Ascending aorta (tissue), 2 donors: ENCODE results near the gene SPTBN1. TPM values are rescaled to one million over a fixed set of nuclear protein-coding genes. Genes with fewer than 3 reads are reported as not detected.

ENCODE experiments used
- DNase-seq, 2 donors: peaks; one replicate each; pipeline ENCODE4 v3.0.0-alpha.2; 2019; ENCODE audit warnings: low spot score in 2 of 2
- H3K27ac ChIP-seq, 2 donors: fragments of 200-600 bp; sonication (generic); one replicate each; pipeline ENCODE4 v1.5.1; 2016 to 2017; ENCODE audit warnings: mild to moderate bottlenecking in 1 of 2
- H3K27me3 ChIP-seq: fragments of 200-600 bp; sonication (generic); one replicate; pipeline ENCODE4 v1.5.1; 2017
- H3K36me3 ChIP-seq, 2 donors: fragments of 200-600 bp; sonication (generic); one replicate each; pipeline ENCODE4 v1.5.1; 2016
- H3K4me1 ChIP-seq, 2 donors: fragments of 200-600 bp; sonication (generic); one replicate each; pipeline ENCODE4 v1.5.1; 2016 to 2017; ENCODE audit warnings: mild to moderate bottlenecking in 1 of 2
- H3K4me3 ChIP-seq, 2 donors: fragments of 200-600 bp; sonication (generic); one replicate each; pipeline ENCODE4 v1.5.1; 2016 to 2017; ENCODE audit warnings: mild to moderate bottlenecking in 1 of 2
- H3K9me3 ChIP-seq, 2 donors: fragments of 200-600 bp; sonication (generic); one replicate each; pipeline ENCODE4 v1.5.1; 2016
- intact Hi-C: fragments of 100-400 bp; cut with DNase I; formaldehyde crosslinking; loops from one replicate; pipeline ENCODE4 v1.15.1; 2023
- total RNA-seq: library from RNA; depleted of rRNA; stranded (reverse); fragments of >200 nt; gene quantifications from one replicate; pipeline ENCODE4 v1.1.0, GENCODE V29; 2016
- TF ChIP-seq, protein P1 (sequence below), 3 experiments: fragments of 200-600 bp in 2 of 3; fragments of 450-650 bp in 1 of 3; sonication (generic) in 2 of 3; IDR thresholded peaks; one replicate each; pipeline ENCODE4 v1.5.1; 2016 to 2019; ENCODE audit warnings: antibody characterized with exemption in 3 of 3, mild to moderate bottlenecking in 1 of 3, moderate library complexity in 1 of 3

The SPTBN1 gene
- total RNA-seq, 1 donor from 2014 or later: 246 TPM

DNA sequence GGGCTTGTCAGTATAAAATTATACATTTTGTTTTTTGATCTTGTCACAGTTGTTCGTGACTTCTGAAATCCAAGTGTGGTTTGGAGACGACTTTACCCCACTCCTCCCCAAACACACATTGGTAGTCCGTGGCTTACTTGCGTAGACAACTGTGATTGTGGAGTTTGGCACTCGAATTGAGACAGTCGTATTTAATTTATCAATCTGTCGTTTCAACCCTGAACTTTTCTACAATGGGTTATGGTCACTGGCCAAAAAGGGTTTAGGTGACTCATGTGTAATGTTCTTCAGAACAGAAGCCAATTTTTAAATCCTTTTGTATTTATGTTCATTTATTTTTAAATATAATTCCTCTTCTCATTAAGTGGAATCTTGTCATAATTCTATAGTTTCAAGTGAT is 129.9 kb downstream of the SPTBN1 start:
- Histone ChIP-seq H3K9me3 (no peaks in the 10 kb centered on the region), H3K4me3 (no peak overlapping the region), H3K36me3 (no peaks in the 10 kb centered on the region), H3K27me3 (no peaks in the 10 kb centered on the region), H3K4me1 (peaks cover 4 to 28% of the 10 kb centered on the region in 2 donors), H3K27ac (no peak overlapping the region)
- TF ChIP-seq, protein P1, sequence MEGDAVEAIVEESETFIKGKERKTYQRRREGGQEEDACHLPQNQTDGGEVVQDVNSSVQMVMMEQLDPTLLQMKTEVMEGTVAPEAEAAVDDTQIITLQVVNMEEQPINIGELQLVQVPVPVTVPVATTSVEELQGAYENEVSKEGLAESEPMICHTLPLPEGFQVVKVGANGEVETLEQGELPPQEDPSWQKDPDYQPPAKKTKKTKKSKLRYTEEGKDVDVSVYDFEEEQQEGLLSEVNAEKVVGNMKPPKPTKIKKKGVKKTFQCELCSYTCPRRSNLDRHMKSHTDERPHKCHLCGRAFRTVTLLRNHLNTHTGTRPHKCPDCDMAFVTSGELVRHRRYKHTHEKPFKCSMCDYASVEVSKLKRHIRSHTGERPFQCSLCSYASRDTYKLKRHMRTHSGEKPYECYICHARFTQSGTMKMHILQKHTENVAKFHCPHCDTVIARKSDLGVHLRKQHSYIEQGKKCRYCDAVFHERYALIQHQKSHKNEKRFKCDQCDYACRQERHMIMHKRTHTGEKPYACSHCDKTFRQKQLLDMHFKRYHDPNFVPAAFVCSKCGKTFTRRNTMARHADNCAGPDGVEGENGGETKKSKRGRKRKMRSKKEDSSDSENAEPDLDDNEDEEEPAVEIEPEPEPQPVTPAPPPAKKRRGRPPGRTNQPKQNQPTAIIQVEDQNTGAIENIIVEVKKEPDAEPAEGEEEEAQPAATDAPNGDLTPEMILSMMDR (IDR thresholded peaks at IDR 0.05): no peak
- DNase-seq: no peak
- intact Hi-C loops: no loop called here

DNA sequence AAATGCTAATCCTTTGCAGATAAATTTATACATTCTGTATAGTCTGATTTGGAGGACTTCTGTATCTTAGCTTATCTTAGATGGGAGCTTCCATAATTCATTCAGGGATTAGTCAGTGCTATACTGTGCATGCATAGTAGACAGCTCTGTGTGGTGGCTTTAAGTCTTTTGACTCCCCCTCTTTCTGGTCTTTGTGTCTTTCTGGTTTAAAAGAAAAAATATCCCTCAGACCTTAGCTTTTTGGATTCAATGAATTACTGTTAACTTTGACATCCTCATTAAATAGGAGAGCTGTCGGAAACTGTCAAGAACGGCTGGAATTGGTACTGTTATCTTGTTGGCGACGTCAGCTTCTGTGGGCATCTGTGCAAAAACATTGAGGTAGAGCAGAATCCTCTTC is 130.4 kb downstream of the SPTBN1 start:
- no peaks in the 10 kb centered on the region for H3K36me3 ChIP-seq
- no peaks in the 10 kb centered on the region for H3K9me3 ChIP-seq
- TF ChIP-seq, protein P1 (IDR thresholded peaks at IDR 0.05): no peak
- intact Hi-C loops: no loop called here
- H3K4me1 ChIP-seq: peaks cover 4 to 28% of the 10 kb centered on the region in 2 donors
- H3K27ac ChIP-seq: no peak overlapping the region
- no peak overlapping the region for H3K4me3 ChIP-seq
- H3K27me3 ChIP-seq: no peaks in the 10 kb centered on the region
- no peak for DNase-seq

DNA sequence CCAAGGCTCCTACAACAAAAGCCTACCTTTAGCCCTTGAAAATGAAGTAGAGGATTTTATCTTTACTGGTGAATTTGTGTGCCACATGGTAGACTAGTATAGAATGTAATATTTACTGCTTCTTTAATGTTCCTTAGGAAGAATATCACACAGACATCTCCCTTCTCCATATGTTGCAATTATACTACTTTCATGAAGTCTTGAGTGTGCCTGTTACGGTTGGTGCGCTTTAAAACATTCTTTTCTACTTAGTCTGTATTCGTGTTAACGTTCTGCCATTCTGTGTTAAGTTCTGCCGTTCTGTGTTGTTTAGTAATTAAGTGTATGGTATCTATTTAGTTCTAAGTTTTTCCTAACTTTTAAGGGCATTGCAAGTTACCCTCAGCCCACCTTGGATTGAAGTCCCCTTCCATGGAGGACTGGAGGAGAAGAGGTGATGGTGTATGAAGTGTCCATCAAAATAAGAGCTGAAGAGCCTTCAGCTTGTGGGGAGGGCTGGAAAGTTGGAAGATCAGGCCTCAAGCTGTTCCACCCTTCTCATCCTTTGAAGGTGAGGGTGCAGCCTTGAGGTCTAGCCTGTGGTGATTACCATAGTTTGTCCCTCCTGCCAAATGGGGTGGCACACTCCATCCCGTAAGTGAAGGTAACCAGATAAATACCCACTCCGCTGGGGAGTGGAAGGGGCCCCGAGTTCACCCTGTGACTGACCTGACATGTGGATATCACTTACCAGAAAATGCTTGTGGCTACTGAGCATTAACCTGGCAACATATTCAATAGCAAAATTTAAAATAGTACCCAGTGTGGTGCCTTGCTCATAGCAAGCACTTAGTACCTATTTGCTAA is 131.3 kb downstream of the SPTBN1 start:
- DNase-seq: no peak
- Histone ChIP-seq H3K27me3 (no peaks in the 10 kb centered on the region), H3K4me1 (peaks cover 4 to 25% of the 10 kb centered on the region in 2 donors), H3K9me3 (no peaks in the 10 kb centered on the region), H3K4me3 (no peak overlapping the region), H3K36me3 (no peaks in the 10 kb centered on the region), H3K27ac (no peak overlapping the region)
- TF ChIP-seq, protein P1 (IDR thresholded peaks at IDR 0.05): no peak
- intact Hi-C loops: no loop called here

DNA sequence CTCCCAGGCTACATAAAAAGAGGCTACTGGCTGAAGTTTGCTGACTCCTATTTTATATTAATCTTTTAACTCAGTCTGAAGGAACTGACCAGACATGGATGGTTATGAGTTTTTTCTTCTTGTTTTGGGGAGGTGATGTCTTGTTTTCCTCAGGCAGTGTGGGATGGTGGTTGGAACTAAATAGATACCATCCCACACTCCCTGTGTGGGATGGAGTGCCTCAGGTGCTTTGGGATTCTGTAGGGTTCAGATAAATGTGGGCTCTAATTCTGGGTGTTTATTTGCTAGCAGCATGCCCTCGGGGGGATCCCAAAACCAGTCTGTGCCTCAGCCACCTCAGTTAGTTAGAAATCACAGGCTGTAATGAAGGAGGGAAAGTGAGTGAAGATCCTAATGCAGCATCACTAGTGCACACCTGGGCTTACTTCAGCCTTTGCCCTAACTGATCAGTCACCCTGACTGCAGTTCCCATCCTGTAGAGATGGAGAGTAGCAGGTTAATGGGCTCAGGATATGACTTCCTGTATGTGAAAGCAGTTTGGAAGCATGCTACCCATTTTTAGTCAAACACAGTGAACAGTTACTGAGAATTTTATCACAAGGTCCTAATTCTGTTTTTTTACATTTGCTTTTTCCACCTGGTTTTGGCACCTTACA is 132.2 kb downstream of the SPTBN1 start:
- no peak overlapping the region for H3K27ac ChIP-seq
- no peak for DNase-seq
- TF ChIP-seq, protein P1 (IDR thresholded peaks at IDR 0.05): no peak

DNA sequence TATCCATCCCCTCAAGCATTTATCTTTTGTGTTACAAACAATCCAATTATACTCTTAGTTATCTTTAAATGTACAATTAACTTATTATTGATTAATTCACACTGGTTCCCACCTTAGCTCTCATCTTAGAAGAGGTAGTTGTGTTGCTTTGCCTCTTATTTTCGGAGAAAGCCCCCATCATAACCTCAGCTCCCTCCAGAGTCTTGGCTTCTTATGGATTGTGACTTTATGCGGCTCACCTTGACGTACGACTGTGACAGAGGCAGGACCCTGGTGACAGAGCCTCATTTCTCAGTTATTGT is 132.9 kb downstream of the SPTBN1 start:
- Histone ChIP-seq H3K4me1 (peaks cover 4 to 25% of the 10 kb centered on the region in 2 donors), H3K27me3 (no peaks in the 10 kb centered on the region), H3K4me3 (no peak overlapping the region), H3K36me3 (no peaks in the 10 kb centered on the region), H3K27ac (peak overlapping the region in 1 of 2 donors; percentile 12), H3K9me3 (no peaks in the 10 kb centered on the region)
- intact Hi-C loops: no loop called here
- TF ChIP-seq, protein P1 (IDR thresholded peaks at IDR 0.05): no peak
- DNase-seq: no peak

More for the DNA sequence above, 132.2 kb downstream of the SPTBN1 start:
- H3K4me1 ChIP-seq: peaks cover 4 to 25% of the 10 kb centered on the region in 2 donors
- intact Hi-C loops: no loop called here
- H3K36me3 ChIP-seq: no peaks in the 10 kb centered on the region
- no peak overlapping the region for H3K4me3 ChIP-seq
- no peaks in the 10 kb centered on the region for H3K27me3 ChIP-seq
- H3K9me3 ChIP-seq: no peaks in the 10 kb centered on the region
